Lower lobe of right lung (tissue), 2 donors: ENCODE data around the gene NFIB. TPM values are rescaled to one million over a fixed set of nuclear protein-coding genes. Genes with fewer than 3 reads are reported as not detected.

Source experiments
- ATAC-seq, 2 donors: fragments of 200-7000 bp; cut with Tn5 transposase; one replicate each; pipeline ENCODE4 v1.9.1; 2020 to 2022; ENCODE audit warnings: mild to moderate bottlenecking in 2 of 2, moderate library complexity in 2 of 2
- DNase-seq: peaks from one replicate; pipeline ENCODE4 v3.0.0-alpha.2; 2020
- H3K27ac ChIP-seq: fragments of 200-600 bp; one replicate; pipeline ENCODE4 v1.8.0; 2022
- H3K27me3 ChIP-seq: fragments of 200-600 bp; one replicate; pipeline ENCODE4 v1.8.0; 2022; ENCODE audit warnings: low read depth
- H3K36me3 ChIP-seq: fragments of 200-600 bp; one replicate; pipeline ENCODE4 v1.8.0; 2022; ENCODE audit warnings: mild to moderate bottlenecking
- H3K4me1 ChIP-seq: fragments of 200-600 bp; one replicate; pipeline ENCODE4 v1.8.0; 2022
- H3K4me3 ChIP-seq: fragments of 200-600 bp; one replicate; pipeline ENCODE4 v1.8.0; 2022; ENCODE audit warnings: mild to moderate bottlenecking
- H3K9me3 ChIP-seq: fragments of 200-600 bp; one replicate; pipeline ENCODE4 v1.8.0; 2022
- intact Hi-C: fragments of 100-400 bp; cut with DNase I; formaldehyde crosslinking; loops from one replicate; pipeline ENCODE4 v1.11.0; 2022
- total RNA-seq: library from RNA; stranded (reverse); fragmentation: NEBNext Ultra II Directional; extraction: Animal tissue kit (Norgen Biotek cat#: 25700); gene quantifications from one replicate; pipeline ENCODE4 v1.2.1, GENCODE V29; 2021
- TF ChIP-seq, protein P1 (sequence below): fragments of 200-600 bp; IDR thresholded peaks from one replicate; pipeline ENCODE4 v1.8.0; 2022; ENCODE audit warnings: antibody characterized with exemption, mild to moderate bottlenecking
- donor health status: DM: no; HTN: yes; CAD: no; lungs with severe emphysema.

The NFIB gene
- total RNA-seq, 1 donor from 2014 or later, result 97.7 TPM

DNA sequence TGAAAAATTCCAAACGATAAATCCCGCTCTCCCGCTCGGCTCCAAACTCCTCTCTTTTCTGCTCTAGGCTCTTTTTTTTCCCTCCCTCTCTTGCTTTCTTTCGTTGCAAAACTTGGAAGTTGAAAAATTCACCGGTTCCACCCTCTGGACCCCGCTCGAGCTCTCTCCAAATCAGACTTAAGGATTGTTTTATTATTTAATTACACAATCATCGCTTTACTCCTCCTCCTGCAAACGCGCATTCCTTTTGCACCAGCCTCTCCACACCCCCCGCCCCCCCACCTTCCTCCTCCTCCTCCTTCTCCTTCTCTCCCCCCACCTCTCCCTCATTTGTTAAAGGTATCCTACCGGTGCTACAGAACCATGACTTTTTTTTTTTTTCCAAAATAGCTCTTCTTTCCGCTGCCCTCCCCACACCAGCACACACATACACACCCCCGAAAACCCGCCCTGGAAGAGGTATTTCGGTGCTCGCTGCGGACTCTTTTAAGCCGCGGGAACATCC lies 535 bp upstream of the NFIB start:
- TF ChIP-seq, protein P1, sequence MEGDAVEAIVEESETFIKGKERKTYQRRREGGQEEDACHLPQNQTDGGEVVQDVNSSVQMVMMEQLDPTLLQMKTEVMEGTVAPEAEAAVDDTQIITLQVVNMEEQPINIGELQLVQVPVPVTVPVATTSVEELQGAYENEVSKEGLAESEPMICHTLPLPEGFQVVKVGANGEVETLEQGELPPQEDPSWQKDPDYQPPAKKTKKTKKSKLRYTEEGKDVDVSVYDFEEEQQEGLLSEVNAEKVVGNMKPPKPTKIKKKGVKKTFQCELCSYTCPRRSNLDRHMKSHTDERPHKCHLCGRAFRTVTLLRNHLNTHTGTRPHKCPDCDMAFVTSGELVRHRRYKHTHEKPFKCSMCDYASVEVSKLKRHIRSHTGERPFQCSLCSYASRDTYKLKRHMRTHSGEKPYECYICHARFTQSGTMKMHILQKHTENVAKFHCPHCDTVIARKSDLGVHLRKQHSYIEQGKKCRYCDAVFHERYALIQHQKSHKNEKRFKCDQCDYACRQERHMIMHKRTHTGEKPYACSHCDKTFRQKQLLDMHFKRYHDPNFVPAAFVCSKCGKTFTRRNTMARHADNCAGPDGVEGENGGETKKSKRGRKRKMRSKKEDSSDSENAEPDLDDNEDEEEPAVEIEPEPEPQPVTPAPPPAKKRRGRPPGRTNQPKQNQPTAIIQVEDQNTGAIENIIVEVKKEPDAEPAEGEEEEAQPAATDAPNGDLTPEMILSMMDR, result no peak
- Histone ChIP-seq H3K9me3 (no peaks in the 10 kb centered on the region), H3K27ac (peak overlapping the region; percentile 93), H3K4me3 (peak overlapping the region; percentile 71), H3K36me3 (no peaks in the 10 kb centered on the region), H3K4me1 (peaks cover 33% of the 10 kb centered on the region), H3K27me3 (no peaks in the 10 kb centered on the region)
- ATAC-seq (peak; percentile 70 to 78), DNase-seq (peak; percentile 77)
- intact Hi-C loops, result loop anchor here (10.0 kb wide), 1 partner anchor 220 kb away; no protein-coding TSS in a partner anchor

DNA sequence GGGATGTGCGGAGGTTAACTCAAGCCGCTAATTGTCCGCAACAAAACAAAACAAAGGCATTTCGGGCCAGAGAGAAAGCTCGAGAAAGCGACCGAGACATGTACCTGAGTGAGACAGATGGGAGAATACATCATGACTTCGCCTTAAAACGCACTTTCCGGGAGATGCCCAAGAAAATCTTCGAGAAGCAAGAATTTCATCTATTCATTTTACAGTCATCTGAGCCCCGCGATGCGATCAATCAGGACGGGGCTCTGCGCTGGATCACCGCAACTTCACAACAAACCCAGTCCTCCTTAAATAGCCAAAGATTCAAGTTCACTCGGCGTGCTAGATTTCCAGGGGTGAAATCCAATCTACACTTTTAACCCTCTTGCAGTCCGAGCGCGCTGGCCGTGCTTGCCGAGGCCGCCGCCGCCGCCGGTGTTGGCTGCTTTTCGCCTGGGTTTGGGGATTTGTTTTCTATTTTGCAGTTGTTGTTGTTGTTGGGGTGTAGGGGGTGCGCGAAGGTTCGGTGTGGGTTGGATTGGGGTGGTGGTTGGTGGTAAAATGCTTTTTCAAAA lies 482 bp downstream of the NFIB start:
- Histone ChIP-seq H3K9me3 (no peaks in the 10 kb centered on the region), H3K27me3 (no peaks in the 10 kb centered on the region)
- intact Hi-C loops, result loop anchor here (10.0 kb wide), 1 partner anchor 219 kb away; no protein-coding TSS in a partner anchor

DNA sequence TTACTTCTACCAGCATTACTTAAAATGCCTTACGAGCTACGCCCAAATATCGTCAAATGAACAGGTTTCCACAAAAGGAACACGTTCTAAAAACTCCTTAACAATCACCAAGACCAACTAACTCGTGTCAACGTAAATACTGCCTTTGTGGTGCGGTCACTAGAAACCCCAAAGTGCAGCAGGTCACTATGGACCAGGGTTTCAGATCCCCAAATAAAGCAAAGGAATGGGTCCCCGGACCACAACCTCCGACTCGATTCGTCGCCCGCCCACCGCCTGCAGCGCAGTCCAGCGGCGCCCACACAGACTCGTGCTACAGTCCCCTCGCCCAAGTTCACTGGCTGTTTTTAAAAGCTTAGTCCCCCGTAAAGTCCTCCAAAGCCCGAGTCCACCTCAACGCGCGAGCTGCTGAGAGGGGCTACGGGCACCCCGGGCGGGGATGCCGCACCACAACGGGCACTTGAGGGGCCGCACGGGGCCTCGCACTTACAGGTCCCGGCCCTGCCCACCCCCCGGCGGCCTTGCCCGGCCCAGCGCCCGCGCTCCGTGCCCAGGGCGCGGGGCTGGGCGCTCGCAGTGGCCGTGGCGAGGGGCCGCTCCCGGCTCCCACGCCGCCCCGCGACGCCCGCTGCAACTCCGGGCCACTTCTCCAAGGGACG lies 1.1 kb downstream of the NFIB start:
- TF ChIP-seq, protein P1, result no peak
- ATAC-seq (peak; percentile 34 to 37), DNase-seq (peak; percentile 60)
- Histone ChIP-seq H3K27me3 (no peaks in the 10 kb centered on the region), H3K36me3 (no peaks in the 10 kb centered on the region), H3K27ac (peak overlapping the region; percentile 93), H3K4me1 (peaks cover 18% of the 10 kb centered on the region), H3K9me3 (no peaks in the 10 kb centered on the region), H3K4me3 (peak overlapping the region; percentile 71)
- intact Hi-C loops, result loop anchor here (10.0 kb wide), 1 partner anchor 218 kb away; no protein-coding TSS in a partner anchor

More for the DNA sequence above, 482 bp downstream of the NFIB start:
- ATAC-seq (no peak), DNase-seq (no peak)
- Histone ChIP-seq H3K27ac (peak overlapping the region; percentile 93), H3K4me1 (peaks cover 23% of the 10 kb centered on the region), H3K36me3 (no peaks in the 10 kb centered on the region), H3K4me3 (peak overlapping the region; percentile 71)
- TF ChIP-seq, protein P1, result no peak

DNA sequence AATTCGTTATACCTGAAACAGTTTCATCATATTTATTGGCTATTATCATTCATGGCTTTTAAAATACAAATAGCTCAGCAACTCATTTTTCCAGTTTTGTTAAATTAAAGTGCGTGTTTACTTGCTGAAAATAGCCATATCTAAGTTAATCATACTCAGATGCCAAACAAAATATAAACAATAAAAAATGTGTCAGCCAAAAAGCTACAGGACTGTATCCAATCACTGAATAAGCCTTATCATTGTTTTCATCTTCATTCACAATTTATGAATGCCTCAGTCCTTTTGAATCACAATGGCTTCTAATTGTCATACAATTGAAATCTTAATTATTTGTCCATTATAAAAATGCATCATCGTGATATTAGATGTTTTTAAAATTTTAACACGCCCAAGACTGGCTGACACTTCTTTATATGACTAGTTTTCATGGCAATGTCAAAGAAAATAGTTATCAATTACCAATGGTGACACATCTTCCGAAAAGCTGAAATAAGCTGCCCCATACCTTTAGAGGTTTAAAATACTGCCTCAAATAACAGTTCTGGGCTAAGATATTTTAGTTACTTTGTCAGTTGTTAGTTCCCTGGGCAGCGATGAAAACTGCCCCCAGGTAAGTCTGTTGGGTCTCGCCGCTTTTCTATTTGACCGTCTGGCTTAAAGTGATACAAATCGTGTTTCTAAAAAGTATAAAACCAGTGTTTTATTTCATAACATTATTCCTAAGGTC lies 1.8 kb downstream of the NFIB start:
- H3K36me3 ChIP-seq, result no peaks in the 10 kb centered on the region
- H3K27me3 ChIP-seq, result no peaks in the 10 kb centered on the region
- no peaks in the 10 kb centered on the region for H3K9me3 ChIP-seq
- H3K4me1 ChIP-seq, result peaks cover 13% of the 10 kb centered on the region
- peak overlapping the region; percentile 93 for H3K27ac ChIP-seq
- no peak for ATAC-seq
- H3K4me3 ChIP-seq, result peak overlapping the region; percentile 71
- TF ChIP-seq, protein P1, result no peak
- no peak for DNase-seq
- intact Hi-C loops, result loop anchor here (10.0 kb wide), 1 partner anchor 217 kb away; no protein-coding TSS in a partner anchor

DNA sequence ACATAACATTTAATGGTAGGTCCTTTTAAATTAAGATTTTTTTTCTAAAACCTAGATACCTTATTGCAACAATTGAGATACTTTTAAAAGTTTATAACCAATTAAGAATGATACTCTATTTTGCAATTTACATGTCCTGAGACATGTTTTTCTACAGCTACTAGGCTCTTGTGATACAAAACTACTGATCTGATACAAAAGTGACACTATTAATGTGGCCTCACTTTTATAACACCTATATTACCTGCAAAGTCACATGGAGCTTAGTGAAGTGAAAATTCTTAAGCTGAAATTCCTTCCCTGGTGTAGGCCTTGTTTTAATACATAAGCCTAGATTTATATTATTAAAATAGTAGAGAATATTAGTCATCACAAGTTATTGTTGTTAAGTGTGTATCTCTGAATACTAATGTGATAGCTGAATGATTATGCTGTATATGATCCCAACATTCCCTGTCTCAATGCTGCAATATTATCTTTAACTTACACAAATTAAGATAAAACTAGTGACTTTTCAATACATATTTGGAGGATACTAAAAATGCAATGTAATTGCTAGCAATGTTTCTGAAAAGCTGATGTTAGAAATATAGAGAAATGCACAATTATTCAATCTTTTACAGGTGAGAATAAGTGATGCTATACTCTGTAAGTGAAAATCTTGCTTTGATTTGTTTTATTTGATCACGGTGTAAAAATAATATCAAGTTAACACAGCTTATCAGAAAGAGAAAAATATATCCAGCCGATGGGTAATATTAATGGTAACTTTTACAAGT lies 2.6 kb downstream of the NFIB start:
- Histone ChIP-seq H3K27ac (peak overlapping the region; percentile 21), H3K4me3 (peak overlapping the region; percentile 71), H3K4me1 (peaks cover 5% of the 10 kb centered on the region), H3K36me3 (no peaks in the 10 kb centered on the region), H3K27me3 (no peaks in the 10 kb centered on the region), H3K9me3 (no peaks in the 10 kb centered on the region)
- intact Hi-C loops, result loop anchor here (10.0 kb wide), 1 partner anchor 217 kb away; no protein-coding TSS in a partner anchor
- ATAC-seq, result no peak
- TF ChIP-seq, protein P1, result no peak
- DNase-seq, result no peak
